Measurements from ENCODE around the gene RPTOR.

RPTOR gene

GRCh38 chr17:80899402-80900268 lies 355.0 kb downstream of the RPTOR start:
- no peaks in the 10 kb centered on the region for H3K79me1 ChIP-seq (ENCODE audit: low read length)
- no peak overlapping the region for H3K4me2 ChIP-seq (ENCODE audit: low read length)
- H3K9ac ChIP-seq (ENCODE audit: low read length): no peak overlapping the region
- no peak overlapping the region for H2BK15ac ChIP-seq (replicated peaks; ENCODE audit: low read depth)
- peak; percentile 76 for DNase-seq
- no peak overlapping the region for H3K56ac ChIP-seq (ENCODE audit: low read length)
- H3K79me2 ChIP-seq (ENCODE audit: control insufficient read depth, insufficient read depth, low read length): no peaks in the 10 kb centered on the region
- H2BK5ac ChIP-seq (ENCODE audit: low read length): no peak overlapping the region
- no peak overlapping the region for H3K27ac ChIP-seq (ENCODE audit: low read depth, low read length)
- H4K8ac ChIP-seq (ENCODE audit: low read depth, low read length): no peak overlapping the region
- H3K23ac ChIP-seq (ENCODE audit: low read length): no peak overlapping the region
- no peaks in the 10 kb centered on the region for H3K27me3 ChIP-seq (ENCODE audit: insufficient read depth, low read length, poor library complexity)
- no peaks in the 10 kb centered on the region for H3K36me3 ChIP-seq (ENCODE audit: control insufficient read depth, insufficient read depth, low read length)
- H3K18ac ChIP-seq (ENCODE audit: low read length): no peak overlapping the region
- no peak overlapping the region for H3K4ac ChIP-seq (ENCODE audit: low read depth, low read length)
- H4K5ac ChIP-seq (ENCODE audit: low read length): no peak overlapping the region
- no peak overlapping the region for H2AK5ac ChIP-seq (ENCODE audit: low read length)
- H2BK120ac ChIP-seq (ENCODE audit: low read depth, low read length): no peak overlapping the region
- H3K4me1 ChIP-seq (ENCODE audit: control insufficient read depth, low read depth, low read length): no peaks in the 10 kb centered on the region
- WGBS (ENCODE audit: extremely low coverage, insufficient coverage, low lambda C conversion rate): no CpG with 5 or more reads among the region's 22 CpGs
- H3K4me3 ChIP-seq (ENCODE audit: low read length): no peak overlapping the region

GRCh38 chr17:80901319-80901718 lies 356.7 kb downstream of the RPTOR start:
- Histone ChIP-seq H3K27ac (ENCODE audit: low read depth, low read length) (no peak overlapping the region), H2BK120ac (ENCODE audit: low read depth, low read length) (no peak overlapping the region), H2AK5ac (ENCODE audit: low read length) (no peak overlapping the region), H3K27me3 (ENCODE audit: insufficient read depth, low read length, poor library complexity) (no peaks in the 10 kb centered on the region), H2BK15ac (replicated peaks; ENCODE audit: low read depth) (no peak overlapping the region), H4K5ac (ENCODE audit: low read length) (no peak overlapping the region), H3K4me2 (ENCODE audit: low read length) (no peak overlapping the region), H3K23ac (ENCODE audit: low read length) (no peak overlapping the region), H3K36me3 (ENCODE audit: control insufficient read depth, insufficient read depth, low read length) (no peaks in the 10 kb centered on the region), H3K4me3 (ENCODE audit: low read length) (no peak overlapping the region), H3K79me2 (ENCODE audit: control insufficient read depth, insufficient read depth, low read length) (no peaks in the 10 kb centered on the region), H3K56ac (ENCODE audit: low read length) (no peak overlapping the region), H2BK5ac (ENCODE audit: low read length) (no peak overlapping the region), H3K9ac (ENCODE audit: low read length) (no peak overlapping the region), H3K4ac (ENCODE audit: low read depth, low read length) (no peak overlapping the region), H3K18ac (ENCODE audit: low read length) (no peak overlapping the region), H4K8ac (ENCODE audit: low read depth, low read length) (no peak overlapping the region), H3K79me1 (ENCODE audit: low read length) (no peaks in the 10 kb centered on the region), H3K4me1 (ENCODE audit: control insufficient read depth, low read depth, low read length) (no peaks in the 10 kb centered on the region)
- no CpG with 5 or more reads among the region's 4 CpGs for WGBS (ENCODE audit: extremely low coverage, insufficient coverage, low lambda C conversion rate)
- DNase-seq: no peak

GRCh38 chr17:80902197-80902962 lies 357.7 kb downstream of the RPTOR start:
- no peaks in the 10 kb centered on the region for H3K36me3 ChIP-seq (ENCODE audit: control insufficient read depth, insufficient read depth, low read length)
- no peak overlapping the region for H3K27ac ChIP-seq (ENCODE audit: low read depth, low read length)
- H3K18ac ChIP-seq (ENCODE audit: low read length): no peak overlapping the region
- H3K23ac ChIP-seq (ENCODE audit: low read length): no peak overlapping the region
- no peaks in the 10 kb centered on the region for H3K79me2 ChIP-seq (ENCODE audit: control insufficient read depth, insufficient read depth, low read length)
- H3K4me2 ChIP-seq (ENCODE audit: low read length): no peak overlapping the region
- H3K4me1 ChIP-seq (ENCODE audit: control insufficient read depth, low read depth, low read length): no peaks in the 10 kb centered on the region
- DNase-seq: no peak
- H2BK120ac ChIP-seq (ENCODE audit: low read depth, low read length): no peak overlapping the region
- H3K4me3 ChIP-seq (ENCODE audit: low read length): no peak overlapping the region
- no peak overlapping the region for H3K56ac ChIP-seq (ENCODE audit: low read length)
- H3K4ac ChIP-seq (ENCODE audit: low read depth, low read length): no peak overlapping the region
- no peak overlapping the region for H4K8ac ChIP-seq (ENCODE audit: low read depth, low read length)
- H3K9ac ChIP-seq (ENCODE audit: low read length): no peak overlapping the region
- no peak overlapping the region for H2AK5ac ChIP-seq (ENCODE audit: low read length)
- H3K27me3 ChIP-seq (ENCODE audit: insufficient read depth, low read length, poor library complexity): no peaks in the 10 kb centered on the region
- no peak overlapping the region for H4K5ac ChIP-seq (ENCODE audit: low read length)
- no peak overlapping the region for H2BK5ac ChIP-seq (ENCODE audit: low read length)
- no peak overlapping the region for H2BK15ac ChIP-seq (replicated peaks; ENCODE audit: low read depth)
- no peaks in the 10 kb centered on the region for H3K79me1 ChIP-seq (ENCODE audit: low read length)
- no CpG with 5 or more reads among the region's 29 CpGs for WGBS (ENCODE audit: extremely low coverage, insufficient coverage, low lambda C conversion rate)

GRCh38 chr17:80902963-80903611 lies 358.4 kb downstream of the RPTOR start:
- no peak overlapping the region for H3K23ac ChIP-seq (ENCODE audit: low read length)
- no CpG with 5 or more reads among the region's 29 CpGs for WGBS (ENCODE audit: extremely low coverage, insufficient coverage, low lambda C conversion rate)

GRCh38 chr17:80904036-80904753 lies 359.6 kb downstream of the RPTOR start:
- WGBS (ENCODE audit: extremely low coverage, insufficient coverage, low lambda C conversion rate): no CpG with 5 or more reads among the region's 30 CpGs
- no peak overlapping the region for H4K5ac ChIP-seq (ENCODE audit: low read length)
- H3K27ac ChIP-seq (ENCODE audit: low read depth, low read length): no peak overlapping the region
- H3K36me3 ChIP-seq (ENCODE audit: control insufficient read depth, insufficient read depth, low read length): no peaks in the 10 kb centered on the region
- no peak for DNase-seq
- H3K79me1 ChIP-seq (ENCODE audit: low read length): no peaks in the 10 kb centered on the region
- no peak overlapping the region for H3K4ac ChIP-seq (ENCODE audit: low read depth, low read length)
- H2BK120ac ChIP-seq (ENCODE audit: low read depth, low read length): no peak overlapping the region
- no peak overlapping the region for H3K4me2 ChIP-seq (ENCODE audit: low read length)
- H2BK5ac ChIP-seq (ENCODE audit: low read length): no peak overlapping the region
- H3K56ac ChIP-seq (ENCODE audit: low read length): no peak overlapping the region
- no peak overlapping the region for H3K9ac ChIP-seq (ENCODE audit: low read length)
- H2BK15ac ChIP-seq (replicated peaks; ENCODE audit: low read depth): no peak overlapping the region
- H3K27me3 ChIP-seq (ENCODE audit: insufficient read depth, low read length, poor library complexity): no peaks in the 10 kb centered on the region
- no peak overlapping the region for H4K8ac ChIP-seq (ENCODE audit: low read depth, low read length)
- no peak overlapping the region for H3K4me3 ChIP-seq (ENCODE audit: low read length)
- no peaks in the 10 kb centered on the region for H3K79me2 ChIP-seq (ENCODE audit: control insufficient read depth, insufficient read depth, low read length)
- no peaks in the 10 kb centered on the region for H3K4me1 ChIP-seq (ENCODE audit: control insufficient read depth, low read depth, low read length)
- H3K18ac ChIP-seq (ENCODE audit: low read length): no peak overlapping the region
- no peak overlapping the region for H3K23ac ChIP-seq (ENCODE audit: low read length)
- no peak overlapping the region for H2AK5ac ChIP-seq (ENCODE audit: low read length)

More at GRCh38 chr17:80902963-80903611, 358.4 kb downstream of the RPTOR start:
- H3K27me3 ChIP-seq (ENCODE audit: insufficient read depth, low read length, poor library complexity): no peaks in the 10 kb centered on the region
- no peak overlapping the region for H2AK5ac ChIP-seq (ENCODE audit: low read length)
- H2BK120ac ChIP-seq (ENCODE audit: low read depth, low read length): no peak overlapping the region
- H3K18ac ChIP-seq (ENCODE audit: low read length): no peak overlapping the region
- H3K4ac ChIP-seq (ENCODE audit: low read depth, low read length): no peak overlapping the region
- H3K4me3 ChIP-seq (ENCODE audit: low read length): no peak overlapping the region
- H3K56ac ChIP-seq (ENCODE audit: low read length): no peak overlapping the region
- H2BK15ac ChIP-seq (replicated peaks; ENCODE audit: low read depth): no peak overlapping the region
- H3K27ac ChIP-seq (ENCODE audit: low read depth, low read length): no peak overlapping the region
- H3K79me1 ChIP-seq (ENCODE audit: low read length): no peaks in the 10 kb centered on the region
- H3K36me3 ChIP-seq (ENCODE audit: control insufficient read depth, insufficient read depth, low read length): no peaks in the 10 kb centered on the region
- H3K9ac ChIP-seq (ENCODE audit: low read length): no peak overlapping the region
- H3K4me1 ChIP-seq (ENCODE audit: control insufficient read depth, low read depth, low read length): no peaks in the 10 kb centered on the region
- no peak for DNase-seq
- no peaks in the 10 kb centered on the region for H3K79me2 ChIP-seq (ENCODE audit: control insufficient read depth, insufficient read depth, low read length)
- H2BK5ac ChIP-seq (ENCODE audit: low read length): no peak overlapping the region
- H3K4me2 ChIP-seq (ENCODE audit: low read length): no peak overlapping the region
- H4K8ac ChIP-seq (ENCODE audit: low read depth, low read length): no peak overlapping the region
- no peak overlapping the region for H4K5ac ChIP-seq (ENCODE audit: low read length)

All from mesendoderm (in vitro differentiated cells).